Endothelial cell (in vitro differentiated cells): ENCODE data around the gene NKX6-2. TPM values are rescaled to one million over a fixed set of nuclear protein-coding genes. Genes with fewer than 3 reads are reported as not detected.

Experiments
- DNase-seq: peaks from one replicate; pipeline ENCODE4 v3.0.0; 2021; ENCODE audit warnings: low spot score
- H3K27ac Mint-ChIP-seq: one replicate; pipeline ENCODE4 v1.8.0; 2021; ENCODE audit warnings: mixed read lengths, inconsistent platforms; ENCODE audit not compliant: unreplicated experiment
- H3K27me3 Mint-ChIP-seq: one replicate; pipeline ENCODE4 v1.8.0; 2021; ENCODE audit warnings: mild to moderate bottlenecking, moderate library complexity, mixed read lengths, inconsistent platforms; ENCODE audit not compliant: unreplicated experiment
- H3K36me3 Mint-ChIP-seq: one replicate; pipeline ENCODE4 v1.8.0; 2021; ENCODE audit warnings: mild to moderate bottlenecking, low read depth, mixed read lengths, inconsistent platforms; ENCODE audit not compliant: unreplicated experiment
- H3K4me1 Mint-ChIP-seq: one replicate; pipeline ENCODE4 v1.8.0; 2021; ENCODE audit warnings: mild to moderate bottlenecking, mixed read lengths, inconsistent platforms; ENCODE audit not compliant: unreplicated experiment
- H3K4me3 Mint-ChIP-seq: one replicate; pipeline ENCODE4 v1.8.0; 2021; ENCODE audit warnings: mild to moderate bottlenecking, mixed read lengths, inconsistent platforms; ENCODE audit not compliant: unreplicated experiment
- H3K9me3 Mint-ChIP-seq: one replicate; pipeline ENCODE4 v1.8.0; 2021; ENCODE audit warnings: mixed read lengths, inconsistent platforms; ENCODE audit not compliant: unreplicated experiment
- CTCF ChIP-seq: fragments of 200-600 bp; sonication (generic); IDR thresholded peaks from one replicate; pipeline ENCODE4 v1.5.0; 2021; ENCODE audit warnings: antibody characterized with exemption; ENCODE audit not compliant: unreplicated experiment
- total RNA-seq: library from RNA; stranded (reverse); fragmentation: NEBNext Ultra II Directional; extraction: Animal tissue kit (Norgen Biotek cat#: 25700); gene quantifications from one replicate; pipeline ENCODE4 v1.2.1, GENCODE V29; 2021; ENCODE audit not compliant: unreplicated experiment

Gene NKX6-2
- total RNA-seq, 1 donor from 2014 or later = not detected

DNA sequence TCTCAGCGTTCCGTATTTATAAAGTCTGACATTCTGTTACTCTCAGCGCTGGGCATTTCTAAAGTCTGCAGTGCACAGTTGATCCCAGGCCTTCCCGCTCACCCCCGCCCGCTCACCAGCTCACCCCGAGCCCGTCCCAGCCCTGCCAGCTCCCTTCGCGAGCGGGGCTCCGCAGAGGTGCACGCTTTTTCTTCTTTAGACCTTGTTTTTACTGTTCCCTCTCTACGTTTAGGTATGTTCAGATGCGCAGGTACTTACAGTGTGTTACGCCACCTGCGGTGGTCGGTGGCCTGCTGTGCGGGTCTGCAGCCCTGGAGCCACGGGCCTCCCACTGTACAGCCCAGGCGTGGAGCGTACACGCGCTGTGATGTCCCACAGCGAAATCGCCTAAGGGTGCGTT lies 28.8 kb downstream of the NKX6-2 start:
- no peak for DNase-seq
- H3K27me3 Mint-ChIP-seq = peaks cover 12% of the 10 kb centered on the region
- H3K9me3 Mint-ChIP-seq = no peaks in the 10 kb centered on the region
- H3K4me3 Mint-ChIP-seq = no peak overlapping the region
- no peak for TF ChIP-seq CTCF
- H3K36me3 Mint-ChIP-seq = peaks cover 35% of the 10 kb centered on the region
- H3K27ac Mint-ChIP-seq = no peak overlapping the region
- no peaks in the 10 kb centered on the region for H3K4me1 Mint-ChIP-seq

- Mint-ChIP-seq H3K9me3 (no peaks in the 10 kb centered on the region), H3K27me3 (peaks cover 7% of the 10 kb centered on the region), H3K4me1 (no peaks in the 10 kb centered on the region), H3K27ac (no peak overlapping the region), H3K36me3 (peaks cover 29% of the 10 kb centered on the region), H3K4me3 (no peak overlapping the region)
- no peak for TF ChIP-seq CTCF
- no peak for DNase-seq
These were observed 29.4 kb downstream of the NKX6-2 start for GRCh38 chr10:132756591-132756990.

GRCh38 chr10:132755166-132755711 lies 30.7 kb downstream of the NKX6-2 start:
- no peak overlapping the region for H3K27ac Mint-ChIP-seq
- no peak for TF ChIP-seq CTCF
- no peak for DNase-seq
- peak overlapping the region; percentile 45 for H3K4me3 Mint-ChIP-seq
- H3K9me3 Mint-ChIP-seq = no peaks in the 10 kb centered on the region
- no peaks in the 10 kb centered on the region for H3K4me1 Mint-ChIP-seq
- H3K36me3 Mint-ChIP-seq = peaks cover 21% of the 10 kb centered on the region
- H3K27me3 Mint-ChIP-seq = peaks cover 7% of the 10 kb centered on the region

- peaks cover 27% of the 10 kb centered on the region for H3K36me3 Mint-ChIP-seq
- no peak for TF ChIP-seq CTCF
- H3K9me3 Mint-ChIP-seq = no peaks in the 10 kb centered on the region
- no peak for DNase-seq
- no peaks in the 10 kb centered on the region for H3K4me1 Mint-ChIP-seq
- no peak overlapping the region for H3K4me3 Mint-ChIP-seq
- H3K27ac Mint-ChIP-seq = no peak overlapping the region
- peaks cover 7% of the 10 kb centered on the region for H3K27me3 Mint-ChIP-seq
These were observed 31.9 kb downstream of the NKX6-2 start for GRCh38 chr10:132754071-132754470.

DNA sequence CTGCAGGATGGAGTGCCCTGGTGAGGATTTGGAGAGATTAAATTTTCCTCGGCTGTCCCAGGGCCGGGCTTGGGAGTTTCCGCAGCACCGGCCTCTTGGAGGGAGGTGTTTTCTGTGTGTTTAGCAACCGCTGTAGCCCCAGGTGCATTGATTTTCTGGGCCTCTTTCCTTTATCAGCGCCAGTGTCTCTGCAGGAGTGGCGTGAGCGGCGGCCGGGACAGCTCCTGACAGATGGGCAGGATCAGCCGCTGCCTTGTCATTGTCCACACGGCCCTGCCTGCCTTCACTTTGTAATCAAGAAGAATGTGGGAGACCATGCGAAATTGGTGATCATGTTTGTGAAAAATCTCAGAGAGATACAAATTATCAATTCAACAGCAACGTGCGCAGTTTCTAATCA lies 32.4 kb downstream of the NKX6-2 start:
- Mint-ChIP-seq H3K4me1 (no peaks in the 10 kb centered on the region), H3K27me3 (peaks cover 7% of the 10 kb centered on the region), H3K27ac (no peak overlapping the region), H3K36me3 (peaks cover 27% of the 10 kb centered on the region), H3K4me3 (no peak overlapping the region), H3K9me3 (no peaks in the 10 kb centered on the region)
- DNase-seq = no peak
- TF ChIP-seq CTCF = no peak
